Measurements from ENCODE around the gene DCUN1D1.

DCUN1D1 gene

DNA sequence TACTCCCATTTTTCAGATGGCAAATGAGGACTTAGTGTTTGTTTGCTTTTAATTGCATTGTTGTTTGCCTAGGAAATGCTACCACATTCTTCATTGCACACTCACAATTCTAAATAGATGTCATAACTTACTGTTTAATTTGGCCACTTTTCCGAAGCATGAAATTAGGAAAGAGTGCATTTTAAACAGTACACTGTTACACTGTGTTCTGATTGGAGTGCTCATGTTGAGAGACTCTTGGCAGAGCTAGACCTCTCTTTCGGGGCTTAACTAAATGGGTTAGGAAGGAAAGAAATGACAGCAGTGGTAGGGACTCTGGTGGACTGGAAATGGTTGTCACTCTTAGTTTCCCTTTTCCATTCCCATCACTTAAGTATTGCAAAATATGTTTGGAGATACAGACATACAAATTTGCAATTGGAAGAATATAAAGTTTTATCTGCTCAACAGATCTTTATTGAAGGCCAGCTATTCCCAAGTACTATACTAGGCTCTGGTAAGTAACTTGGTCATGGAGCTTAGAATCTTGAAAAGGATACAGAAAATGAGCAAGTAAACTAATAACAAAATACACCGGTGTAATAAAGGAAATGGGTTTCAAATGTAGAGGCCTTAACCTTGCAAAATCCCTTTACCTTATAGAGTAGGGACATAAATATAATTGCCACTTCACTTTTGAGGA is 90.2 kb downstream of the DCUN1D1 start:
- DNase-seq, result no peak
